Thyroid gland (tissue), 4 donors: Measurements from ENCODE around the gene TACO1.

Source experiments
- POLR2A ChIP-seq, 2 donors: fragments of 450-650 bp; IDR thresholded peaks; one replicate each; pipeline ENCODE4 v1.6.1; 2017; ENCODE audit warnings: antibody characterized with exemption in 2 of 2, mild to moderate bottlenecking in 2 of 2, moderate library complexity in 1 of 2
- TF ChIP-seq, protein P1 (sequence below), 6 experiments: fragments of 200-600 bp in 3 of 6; fragments of 450-650 bp in 3 of 6; sonication (generic) in 3 of 6; IDR thresholded peaks; one replicate each; pipeline ENCODE4 v1.5.1; 2016 to 2019; ENCODE audit warnings: antibody characterized with exemption in 6 of 6, mild to moderate bottlenecking in 2 of 6, inconsistent platforms in 1 of 6, moderate library complexity in 1 of 6

DNA sequence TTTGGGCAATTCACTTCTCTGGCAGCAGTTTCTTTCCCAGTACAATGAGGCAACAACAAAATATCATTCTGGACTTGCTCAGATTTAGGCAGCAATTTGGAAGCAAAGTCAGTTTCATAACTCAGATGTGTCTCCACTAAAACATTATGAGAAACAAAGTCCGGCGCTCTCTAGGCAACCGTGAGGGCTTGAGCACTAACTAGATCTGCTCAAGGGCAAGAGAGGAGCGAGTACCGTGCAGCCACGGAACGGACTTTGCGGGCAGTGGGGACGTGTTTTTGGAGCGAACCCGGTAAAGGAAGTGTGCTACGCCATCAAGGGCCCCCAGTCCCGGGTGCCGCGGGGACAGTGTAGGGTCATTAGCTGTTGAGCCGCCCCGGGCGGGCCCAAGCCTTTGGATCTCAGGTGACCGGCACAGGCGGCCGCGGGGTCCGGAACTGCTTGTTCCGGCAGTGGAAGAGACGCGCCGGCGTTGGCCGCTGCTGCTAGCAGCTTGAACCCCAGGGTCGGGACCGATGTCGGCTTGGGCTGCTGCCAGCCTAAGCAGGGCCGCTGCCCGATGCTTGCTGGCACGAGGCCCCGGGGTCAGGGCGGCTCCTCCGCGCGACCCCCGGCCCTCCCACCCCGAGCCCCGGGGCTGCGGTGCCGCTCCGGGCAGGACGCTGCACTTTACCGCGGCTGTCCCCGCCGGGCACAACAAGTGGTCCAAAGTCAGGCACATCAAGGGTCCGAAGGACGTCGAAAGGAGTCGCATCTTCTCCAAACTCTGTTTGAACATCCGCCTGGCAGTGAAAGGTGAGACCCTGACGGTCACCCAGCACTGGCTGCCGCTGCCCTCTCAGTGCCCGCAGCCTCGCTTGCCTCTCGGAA lies at the start of gene TACO1:
- TF ChIP-seq, protein P1, sequence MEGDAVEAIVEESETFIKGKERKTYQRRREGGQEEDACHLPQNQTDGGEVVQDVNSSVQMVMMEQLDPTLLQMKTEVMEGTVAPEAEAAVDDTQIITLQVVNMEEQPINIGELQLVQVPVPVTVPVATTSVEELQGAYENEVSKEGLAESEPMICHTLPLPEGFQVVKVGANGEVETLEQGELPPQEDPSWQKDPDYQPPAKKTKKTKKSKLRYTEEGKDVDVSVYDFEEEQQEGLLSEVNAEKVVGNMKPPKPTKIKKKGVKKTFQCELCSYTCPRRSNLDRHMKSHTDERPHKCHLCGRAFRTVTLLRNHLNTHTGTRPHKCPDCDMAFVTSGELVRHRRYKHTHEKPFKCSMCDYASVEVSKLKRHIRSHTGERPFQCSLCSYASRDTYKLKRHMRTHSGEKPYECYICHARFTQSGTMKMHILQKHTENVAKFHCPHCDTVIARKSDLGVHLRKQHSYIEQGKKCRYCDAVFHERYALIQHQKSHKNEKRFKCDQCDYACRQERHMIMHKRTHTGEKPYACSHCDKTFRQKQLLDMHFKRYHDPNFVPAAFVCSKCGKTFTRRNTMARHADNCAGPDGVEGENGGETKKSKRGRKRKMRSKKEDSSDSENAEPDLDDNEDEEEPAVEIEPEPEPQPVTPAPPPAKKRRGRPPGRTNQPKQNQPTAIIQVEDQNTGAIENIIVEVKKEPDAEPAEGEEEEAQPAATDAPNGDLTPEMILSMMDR (IDR thresholded peaks at IDR 0.05) = peak in 1 of 6 experiments; percentile 12
- TF ChIP-seq POLR2A (IDR thresholded peaks at IDR 0.05) = peak in 1 of 2 donors; percentile 54
